Stimulated activated CD8-positive, alpha-beta memory T cell treated with anti-CD3 and anti-CD28 coated beads, Interleukin-2, amount 100 ng/mL, for 48 hours (primary cell): ENCODE results near the gene THAP5.

Experiments
- DNase-seq, 2 donors: peaks; one replicate each; pipeline ENCODE4 v3.0.0-alpha.2; 2020; ENCODE audit warnings: low read depth in 2 of 2

THAP5 gene

DNA sequence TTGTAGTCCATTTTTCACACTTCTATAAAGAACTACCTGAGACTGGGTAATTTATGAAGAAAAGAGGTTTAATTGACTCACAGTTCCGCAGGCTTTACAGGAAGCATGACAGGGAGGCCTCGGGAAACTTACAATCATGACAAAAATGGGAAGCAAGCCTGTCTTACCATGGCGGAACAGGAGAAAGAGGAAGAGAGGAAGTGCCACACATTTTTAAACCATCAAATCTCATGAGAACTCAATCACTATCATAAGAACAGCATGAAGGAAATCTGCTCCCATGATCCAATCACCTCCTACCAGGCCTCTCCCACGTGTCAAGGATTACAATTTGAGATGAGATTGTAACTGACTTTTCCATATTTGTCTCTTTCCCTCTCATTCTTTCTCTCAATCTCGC lies 34.2 kb downstream of the THAP5 start:
- DNase-seq = no peak

DNA sequence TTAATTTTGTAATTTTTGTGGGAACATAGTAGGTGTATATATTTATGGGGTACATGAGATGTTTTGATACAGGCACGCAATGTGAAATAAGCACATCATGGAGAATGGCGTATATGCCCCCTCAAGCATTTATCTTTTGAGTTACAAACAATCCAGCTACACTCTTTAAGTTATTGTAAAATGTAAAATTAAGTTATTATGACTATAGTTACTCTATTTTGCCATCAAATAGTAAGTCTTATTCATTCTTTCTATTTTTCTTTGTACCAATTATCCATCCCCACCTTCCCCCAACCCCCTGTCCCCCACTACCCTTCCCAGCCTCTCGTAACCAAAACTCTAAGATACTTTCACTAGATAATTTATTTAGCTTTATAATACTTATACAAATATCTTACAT lies 35.8 kb downstream of the THAP5 start:
- no peak for DNase-seq

DNA sequence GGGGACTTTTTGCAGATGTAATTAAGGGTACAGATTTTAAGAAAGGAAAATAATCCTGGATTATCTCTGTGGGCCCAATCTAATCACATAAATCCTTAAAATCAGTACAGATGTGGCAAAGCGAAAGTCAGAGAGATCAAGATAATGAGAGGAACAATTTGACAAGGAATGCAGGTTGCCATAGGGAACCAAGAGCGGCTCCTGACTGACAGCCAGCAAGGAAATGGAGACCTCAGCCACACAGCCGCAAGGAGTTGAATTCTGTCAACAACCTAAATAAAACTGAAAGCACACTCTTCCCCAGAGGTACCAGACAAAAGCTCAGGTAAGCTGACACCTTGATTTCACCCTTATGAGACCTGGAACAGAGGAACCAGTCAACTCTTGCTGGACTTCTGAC lies 40.2 kb downstream of the THAP5 start:
- no peak for DNase-seq

DNA sequence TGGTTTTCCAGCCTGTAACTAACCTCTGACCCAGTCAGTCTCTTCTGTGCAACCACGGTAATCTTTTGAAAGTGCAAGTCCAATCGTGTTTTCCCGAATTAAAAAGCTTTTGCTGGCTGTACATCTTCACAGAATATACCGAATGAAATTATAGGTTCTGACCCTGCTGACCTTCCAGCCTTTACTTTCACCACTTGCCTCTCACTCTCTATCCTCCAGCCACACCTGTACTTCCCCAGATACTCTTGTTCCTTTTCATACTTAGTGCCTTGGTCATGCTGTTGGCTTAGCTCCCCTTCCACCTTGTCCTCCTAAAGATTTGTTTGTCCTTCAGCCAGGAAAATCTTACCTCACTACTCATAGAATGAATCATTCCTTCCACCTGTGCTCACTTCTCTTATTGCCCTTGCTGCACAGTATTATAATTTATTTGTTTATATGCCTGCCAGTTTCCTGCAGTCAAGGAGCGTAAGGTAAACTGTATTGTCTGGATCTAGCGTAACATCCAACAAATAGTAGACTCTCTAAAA lies 41.3 kb downstream of the THAP5 start:
- DNase-seq = no peak

DNA sequence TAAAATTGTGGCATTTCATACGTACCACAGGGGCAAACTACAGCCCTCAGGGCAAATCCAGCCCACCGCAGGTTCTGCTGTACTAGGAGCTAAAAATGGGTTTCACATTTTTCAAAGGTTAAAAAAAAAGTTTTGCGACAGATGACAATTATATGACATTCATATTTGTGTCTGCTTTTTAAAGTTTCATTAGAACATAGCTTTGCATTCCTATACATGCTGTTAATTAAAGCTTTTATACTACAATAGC lies 42.8 kb downstream of the THAP5 start:
- no peak for DNase-seq

DNA sequence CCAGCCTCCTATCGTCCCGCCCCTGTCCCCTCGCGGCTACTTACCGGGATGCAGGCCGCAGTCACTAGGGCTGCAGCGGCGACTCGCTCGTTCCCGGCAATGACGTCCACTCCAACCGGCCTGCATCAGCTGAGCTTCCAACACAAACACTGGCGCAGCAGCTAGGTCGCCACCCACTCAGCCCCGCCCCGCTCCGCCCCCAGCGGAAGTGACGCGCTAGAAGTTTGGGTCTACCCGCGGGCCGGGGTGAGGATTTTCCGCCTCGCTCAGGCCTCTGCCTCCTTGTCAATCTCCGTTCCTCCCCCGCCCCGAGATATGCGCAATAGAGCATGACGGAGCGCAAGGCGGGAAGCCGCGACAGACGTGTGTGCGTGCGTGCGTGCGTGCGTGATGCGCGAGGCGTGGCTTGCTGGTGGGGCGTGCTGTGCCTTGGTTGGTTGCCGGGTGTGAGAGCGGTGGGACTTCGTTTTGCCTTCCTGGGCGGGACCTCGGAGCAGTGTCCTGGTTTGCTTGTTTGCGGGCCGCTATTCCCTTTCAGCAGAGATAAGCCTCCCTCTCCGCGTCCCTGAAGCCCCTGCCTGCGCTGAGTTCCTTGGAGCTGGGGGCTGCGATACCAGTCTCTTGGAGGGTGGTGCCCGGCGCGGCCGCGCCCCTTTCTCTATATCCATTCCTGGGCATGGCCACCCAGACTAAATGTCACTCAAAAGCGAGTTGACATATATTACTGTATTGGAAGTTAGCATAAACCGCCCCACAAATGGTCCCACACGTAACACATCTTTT lies 43.3 kb downstream of the THAP5 start, which contains the start of gene PNPLA8:
Gene PNPLA8, minus strand, starts transcription at position 151 of the 783 bp plus-strand sequence. CDS start 10,644 bp downstream, outside the sequence.
- DNase-seq = peak; percentile 99 to 100

DNA sequence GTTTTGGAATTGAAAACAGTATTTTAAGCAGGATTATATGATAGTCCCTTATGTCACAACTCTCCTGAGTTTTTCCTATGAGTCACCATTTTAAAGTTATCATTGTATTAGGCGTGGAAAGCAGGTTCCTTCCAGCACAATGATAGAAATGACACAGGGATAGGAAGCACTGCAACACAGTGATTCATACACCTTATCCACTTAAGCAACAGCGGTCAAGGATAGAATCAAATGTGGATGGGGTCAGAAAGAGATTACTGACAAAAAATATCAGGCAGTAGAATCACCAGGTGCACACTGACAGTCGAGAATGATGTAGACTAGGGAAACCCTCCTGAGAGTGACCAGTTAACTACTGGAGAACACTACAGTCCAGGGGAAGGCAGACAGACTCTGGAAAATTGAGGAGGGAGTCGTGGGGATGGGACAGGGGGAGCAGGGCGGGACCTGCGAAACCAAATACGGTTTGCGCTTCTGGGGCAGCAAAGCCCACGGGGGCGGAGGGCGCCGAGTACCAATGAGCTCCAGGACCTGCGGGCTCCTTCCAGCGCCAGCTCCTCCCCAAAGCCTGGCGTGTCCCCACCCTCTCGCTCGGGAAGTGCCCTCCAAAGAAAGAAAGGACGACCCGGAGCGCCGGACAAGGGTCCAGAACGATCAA lies 44.0 kb downstream of the THAP5 start:
- peak in 1 of 2 donors; percentile 51 for DNase-seq

DNA sequence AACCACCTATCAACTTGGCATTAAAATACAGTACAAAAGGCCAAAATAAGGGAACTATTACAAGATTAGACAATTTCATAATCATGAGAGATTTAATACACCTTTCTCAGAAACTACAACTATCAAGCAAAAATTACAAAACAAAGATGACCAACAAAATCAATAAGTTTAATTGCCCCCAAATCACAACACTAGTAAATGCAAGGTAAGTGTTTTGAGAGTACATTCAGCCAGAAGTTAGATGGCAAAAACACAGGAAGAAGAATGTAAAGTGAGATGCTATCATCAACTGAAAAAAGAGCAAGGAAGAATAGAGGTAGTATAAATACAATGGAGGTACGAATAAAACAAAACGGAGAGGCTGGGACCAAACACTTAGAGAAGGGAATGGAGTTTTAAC lies 46.7 kb downstream of the THAP5 start:
- DNase-seq = no peak

DNA sequence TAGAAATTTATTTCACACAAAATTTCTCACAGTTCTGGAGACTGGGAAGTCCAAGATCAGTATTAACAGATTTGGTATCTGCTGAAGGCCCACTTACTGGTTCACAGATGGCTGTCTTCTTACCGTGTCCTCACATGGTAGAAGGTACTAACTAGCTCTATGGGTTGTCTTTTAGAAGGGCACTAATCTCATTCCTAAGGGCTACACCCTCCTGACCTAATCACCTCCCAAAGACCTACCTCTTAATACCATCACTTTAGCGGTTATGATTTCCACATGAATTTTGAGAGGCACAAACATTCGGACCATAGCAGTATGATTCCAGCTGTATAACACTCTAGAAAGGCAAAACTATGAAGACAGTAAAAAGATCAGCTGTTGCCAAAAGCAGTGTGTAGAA lies 51.6 kb downstream of the THAP5 start:
- no peak for DNase-seq

DNA sequence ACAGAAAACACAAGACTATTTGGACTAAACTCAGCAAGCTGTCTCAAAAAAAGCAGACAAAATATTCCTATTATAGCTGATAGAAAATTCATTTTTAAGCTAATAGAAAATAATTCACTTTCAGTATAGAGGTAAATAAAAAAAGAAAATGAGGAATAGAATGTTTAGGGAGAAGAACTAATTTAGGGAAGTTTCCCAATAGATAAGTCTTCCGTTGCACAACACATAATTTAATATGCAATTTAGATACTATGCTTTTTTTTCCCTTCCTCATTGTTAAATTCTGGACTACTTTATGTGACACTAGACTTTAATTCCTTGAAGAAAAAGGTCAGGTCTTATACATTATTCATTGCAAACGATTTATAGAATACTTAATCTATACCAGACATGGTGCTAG lies 53.9 kb downstream of the THAP5 start:
- DNase-seq = no peak

DNA sequence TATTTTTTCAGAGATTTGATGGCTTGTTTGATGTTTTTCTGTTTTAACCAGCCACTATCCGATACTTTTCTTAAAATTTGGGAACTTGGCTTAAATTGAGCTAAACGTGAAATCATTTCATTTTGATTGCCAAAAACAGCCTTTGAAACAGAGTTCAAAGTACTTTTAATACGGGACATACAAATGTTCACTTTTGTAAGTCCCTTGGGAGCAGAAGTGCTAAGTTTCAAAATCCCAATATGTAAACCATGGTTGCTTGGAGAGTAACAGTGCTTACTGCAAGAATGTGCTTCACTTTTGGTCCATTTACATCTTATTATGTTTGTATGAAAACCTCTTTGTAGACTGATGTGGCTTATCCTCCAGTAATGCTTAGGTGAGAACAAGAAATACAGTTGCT lies 54.5 kb downstream of the THAP5 start:
- DNase-seq = no peak
